K562 (cell line): ENCODE measurements around the gene RFX3. TPM values are rescaled to one million over a fixed set of nuclear protein-coding genes. Genes with fewer than 3 reads are reported as not detected.

ENCODE experiments used
- ATAC-seq: fragments of 200-7000 bp; cut with Tn5 transposase; 3 replicates; pipeline ENCODE4 v1.9.1; 2020; ENCODE audit warnings: moderate library complexity
- BruUV-seq: library from RNA; stranded (reverse); fragments of 400-500 nt; replicated peaks from 2 replicates; lab custom pipeline; 2021; lab: Mats Ljungman, UMichigan
- CTCF ChIA-PET: fragments of 300-600 bp; formaldehyde crosslinking; extraction: SDS; loops from one replicate; lab custom pipeline; 2021; ENCODE audit warnings: low intra/inter-chr PET ratio; lab: Yijun Ruan, JAX
- POLR2A ChIA-PET: fragments of 300-600, 350-650 bp; sonication (Branson Sonifier 250); formaldehyde crosslinking; extraction: SDS; loops from one replicate; lab custom pipeline; 2021; ENCODE audit warnings: antibody characterized with exemption, inconsistent platforms; lab: Yijun Ruan, JAX
- DNase-seq, 4 experiments: peaks; one replicate each; pipeline versions ENCODE4 v3.0.0 to v3.0.0-alpha.2; 2011 to 2018; ENCODE audit warnings: low spot score in 3 of 4, mixed read lengths in 3 of 4; ENCODE audit errors: extremely low read depth in 1 of 4
- FAIRE-seq: peaks from 2 replicates; lab custom pipeline; 2011; peaks lifted over from hg19 to GRCh38; lab: Jason Lieb, UNC
- H2AFZ ChIP-seq: 2 replicates; pipeline ENCODE4 v1.6.0; 2011; ENCODE audit warnings: low read depth, low read length, control low read depth, inconsistent platforms
- H3K27ac ChIP-seq: fragments of 200-600 bp; 3 replicates; pipeline ENCODE4 v1.8.0; 2011; ENCODE audit warnings: low read depth, mild to moderate bottlenecking, control low read depth, inconsistent platforms, low read length, moderate library complexity, mixed read lengths; ENCODE audit errors: extremely low read depth
- H3K27me3 ChIP-seq, 2 experiments: fragments of 300-600 bp in 1 of 2; 2 replicates in 1 of 2; 3 replicates in 1 of 2; pipeline versions ENCODE4 v1.6.0 to v1.8.0; 2011; ENCODE audit warnings: inconsistent platforms in 2 of 2, low read length in 2 of 2, mild to moderate bottlenecking in 1 of 2, mixed read lengths in 1 of 2, moderate library complexity in 1 of 2; ENCODE audit not compliant: control insufficient read depth in 2 of 2, insufficient read depth in 2 of 2
- H3K36me3 ChIP-seq: fragments of 300-600 bp; 3 replicates; pipeline ENCODE4 v1.8.0; 2011; ENCODE audit warnings: mild to moderate bottlenecking, low read length, inconsistent platforms; ENCODE audit not compliant: control insufficient read depth, insufficient read depth
- H3K4me1 ChIP-seq, 2 experiments: fragments of 200-600 bp in 1 of 2; replicated peaks in 1 of 2; 2 replicates in 1 of 2; 3 replicates in 1 of 2; pipeline versions ENCODE4 v1.5.1 to v1.8.0; 2011; ENCODE audit warnings: inconsistent platforms in 2 of 2, low read length in 2 of 2, mild to moderate bottlenecking in 1 of 2, mixed read lengths in 1 of 2, moderate library complexity in 1 of 2; ENCODE audit not compliant: control insufficient read depth in 2 of 2, insufficient read depth in 2 of 2
- H3K4me2 ChIP-seq: 2 replicates; pipeline ENCODE4 v1.6.1; 2011; ENCODE audit warnings: low read length, control low read depth, inconsistent platforms, mixed read lengths; ENCODE audit not compliant: insufficient read depth
- H3K4me3 ChIP-seq: fragments of 200-600 bp; sonication (generic), shearing (Covaris generic); 2 replicates; pipeline ENCODE4 v1.5.1; 2016; ENCODE audit warnings: control low read depth, inconsistent platforms
- H3K79me2 ChIP-seq: fragments of 200-600 bp; 3 replicates; pipeline ENCODE4 v1.8.0; 2011; ENCODE audit warnings: low read length, inconsistent platforms; ENCODE audit not compliant: control insufficient read depth, insufficient read depth
- H3K9ac ChIP-seq, 2 experiments: 2 replicates each; pipeline versions ENCODE4 v1.6.0 to v1.6.1; 2011; ENCODE audit warnings: low read depth in 2 of 2, low read length in 2 of 2, control low read depth in 1 of 2, inconsistent platforms in 1 of 2, mild to moderate bottlenecking in 1 of 2, mixed read lengths in 1 of 2; ENCODE audit not compliant: insufficient read depth in 1 of 2
- H3K9me1 ChIP-seq: one replicate; pipeline ENCODE4 v1.6.0; 2011; ENCODE audit warnings: inconsistent platforms, mild to moderate bottlenecking, low read length, moderate library complexity; ENCODE audit not compliant: control insufficient read depth, insufficient read depth
- H3K9me3 ChIP-seq: replicated peaks from 2 replicates; pipeline ENCODE4 v1.5.1; 2011; ENCODE audit warnings: low read depth, low read length, inconsistent platforms; ENCODE audit not compliant: control insufficient read depth, insufficient read depth
- H4K20me1 ChIP-seq: replicated peaks from 2 replicates; pipeline ENCODE4 v1.6.1; 2011; ENCODE audit warnings: low read length, inconsistent platforms, mixed read lengths; ENCODE audit not compliant: control insufficient read depth, insufficient read depth
- ATF7 ChIP-seq: fragments of 450-650 bp; IDR thresholded peaks from 2 replicates; pipeline ENCODE4 v1.7.1; 2014; ENCODE audit warnings: mild to moderate bottlenecking, moderate library complexity
- BRCA1 ChIP-seq, 2 experiments: fragments of 450-650 bp in 1 of 2; sonication (generic) in 1 of 2; formaldehyde crosslinking in 1 of 2; IDR thresholded peaks; 2 replicates each; pipeline versions ENCODE4 v1.5.0 to v1.6.1; 2017 to 2020; ENCODE audit warnings: mild to moderate bottlenecking in 1 of 2, missing genetic modification reagents in 1 of 2
- CHD1 ChIP-seq: fragments of 200-600 bp; sonication (generic); IDR thresholded peaks from one replicate; pipeline ENCODE4 v1.6.1; 2012; ENCODE audit warnings: mild to moderate bottlenecking, moderate library complexity, low read length, inconsistent platforms
- CTBP1 ChIP-seq: fragments of 450-650 bp; IDR thresholded peaks from 2 replicates; pipeline ENCODE4 v1.6.1; 2016; ENCODE audit warnings: borderline replicate concordance
- E2F1 ChIP-seq: sonication (generic); formaldehyde crosslinking; IDR thresholded peaks from 2 replicates; pipeline ENCODE4 v1.8.1; 2023; ENCODE audit warnings: mild to moderate bottlenecking, missing genetic modification reagents, moderate library complexity
- ELF2 ChIP-seq: fragments of 250-450 bp; sonication (Bioruptor Pico); IDR thresholded peaks from 2 replicates; pipeline ENCODE4 v1.5.0; 2021; ENCODE audit warnings: mild to moderate bottlenecking
- FOXJ2 ChIP-seq: fragments of 200-800 bp; sonication (Bioruptor generic); IDR thresholded peaks from 2 replicates; pipeline ENCODE4 v1.6.1; 2016; ENCODE audit warnings: missing genetic modification characterization, missing compliant biosample characterization
- KDM4B ChIP-seq, 2 experiments: fragments of 450-650 bp in 1 of 2; sonication (generic) in 1 of 2; IDR thresholded peaks; 2 replicates each; pipeline ENCODE4 v1.6.1; 2016 to 2017; ENCODE audit warnings: borderline replicate concordance in 2 of 2, antibody characterized with exemption in 1 of 2, low read depth in 1 of 2, mild to moderate bottlenecking in 1 of 2
- NCOA1 ChIP-seq: fragments of 450-650 bp; IDR thresholded peaks from 2 replicates; pipeline ENCODE4 v1.6.1; 2016; ENCODE audit warnings: low read depth
- NR3C1 ChIP-seq: sonication (generic); formaldehyde crosslinking; IDR thresholded peaks from 2 replicates; pipeline ENCODE4 v1.8.1; 2022; ENCODE audit warnings: missing genetic modification reagents
- PHF20 ChIP-seq: fragments of 450-650 bp; IDR thresholded peaks from 2 replicates; pipeline ENCODE4 v1.6.1; 2018; ENCODE audit not compliant: partially characterized antibody
- SRSF3 ChIP-seq: fragments of 200-400 bp; formaldehyde crosslinking; IDR thresholded peaks from 2 replicates; pipeline ENCODE4 v1.6.1; 2016; ENCODE audit warnings: mild to moderate bottlenecking, low read length, moderate library complexity; ENCODE audit not compliant: insufficient read depth
- TRIM28 ChIP-seq: fragments of 450-650 bp; IDR thresholded peaks from 2 replicates; pipeline ENCODE4 v1.6.1; 2017
- WHSC1 ChIP-seq: IDR thresholded peaks from one replicate; pipeline ENCODE4 v1.6.1; 2012; ENCODE audit warnings: low read length, control low read depth, inconsistent platforms
- ZNF143 ChIP-seq: sonication (generic); formaldehyde crosslinking; IDR thresholded peaks from 2 replicates; pipeline ENCODE4 v1.9.0; 2022; ENCODE audit warnings: mild to moderate bottlenecking, missing genetic modification reagents
- ZNF445 ChIP-seq: fragments of 250-450 bp; sonication (Bioruptor Pico); IDR thresholded peaks from 2 replicates; pipeline ENCODE4 v1.4.0; 2020; ENCODE audit warnings: low read depth, mild to moderate bottlenecking, moderate library complexity
- ZNF699 ChIP-seq: fragments of 250-450 bp; sonication (Bioruptor Pico); IDR thresholded peaks from 2 replicates; pipeline ENCODE4 v1.8.0; 2021; ENCODE audit warnings: mild to moderate bottlenecking, moderate library complexity; ENCODE audit not compliant: insufficient replicate concordance
- ZNF780A ChIP-seq: fragments of 250-450 bp; sonication (Bioruptor Pico); IDR thresholded peaks from 2 replicates; pipeline ENCODE4 v1.5.0; 2021; ENCODE audit warnings: mild to moderate bottlenecking
- WGBS: fragments of 100-300 bp; shearing (Covaris generic); methylation state at CpG from one replicate; pipeline ENCODE4 v1.1.6; 2016; ENCODE audit warnings: low coverage, mixed read lengths; ENCODE audit not compliant: insufficient coverage; ENCODE audit errors: missing lambda C conversion rate; 5-methylcytosine and 5-hydroxymethylcytosine counted together
- in situ Hi-C: fragments of 300-500 bp; cut with MboI; formaldehyde crosslinking; loops from 4 replicates; pipeline ENCODE4 v1.15.0; 2018; ENCODE audit warnings: inconsistent platforms, mixed read lengths
- intact Hi-C: fragments of 100-400 bp; cut with micrococcal nuclease; formaldehyde crosslinking; loops from 2 replicates; pipeline ENCODE4 v1.14.2; 2022
- polyA plus RNA-seq, 8 experiments: library from polyadenylated mRNA; depleted of rRNA in 4 of 8; stranded (reverse) in 5 of 8; unstranded in 3 of 8; fragments of >200 nt; fragmentation: Nextera tagmentation in 2 of 8; fragmentation: Illumina TruSeq in 1 of 8; extraction: Ambion mirVana in 2 of 8; extraction: Trizol in 1 of 8; gene quantifications; 2 replicates each; pipeline versions ENCODE4 v1.2.1 to v1.2.3, GENCODE V29; 2011 to 2014; ENCODE audit warnings: inconsistent platforms in 1 of 8, missing spikeins in 1 of 8
- total RNA-seq, 7 experiments: library from RNA; depleted of rRNA in 6 of 7; stranded (reverse); fragments of >200 nt in 6 of 7; fragmentation: Illumina TruSeq in 2 of 7; extraction: Trizol in 2 of 7; gene quantifications; 2 replicates each; pipeline versions ENCODE4 v1.2.1 to v1.2.3, GENCODE V29; 2011 to 2021; ENCODE audit warnings: low replicate concordance in 1 of 7
- TF ChIP-seq, protein P1 (sequence below): fragments of 250-450 bp; sonication (Bioruptor Pico); IDR thresholded peaks from 2 replicates; pipeline ENCODE4 v1.8.0; 2022; ENCODE audit warnings: inconsistent platforms, mild to moderate bottlenecking, moderate library complexity, borderline replicate concordance

Gene RFX3
- total and polyA plus RNA-seq, 9 of the 15 experiments (the other 6 are each of a cell fraction or from before 2014, with no cell fraction given): 0.86 to 4.9 (median 2.0) TPM

DNA sequence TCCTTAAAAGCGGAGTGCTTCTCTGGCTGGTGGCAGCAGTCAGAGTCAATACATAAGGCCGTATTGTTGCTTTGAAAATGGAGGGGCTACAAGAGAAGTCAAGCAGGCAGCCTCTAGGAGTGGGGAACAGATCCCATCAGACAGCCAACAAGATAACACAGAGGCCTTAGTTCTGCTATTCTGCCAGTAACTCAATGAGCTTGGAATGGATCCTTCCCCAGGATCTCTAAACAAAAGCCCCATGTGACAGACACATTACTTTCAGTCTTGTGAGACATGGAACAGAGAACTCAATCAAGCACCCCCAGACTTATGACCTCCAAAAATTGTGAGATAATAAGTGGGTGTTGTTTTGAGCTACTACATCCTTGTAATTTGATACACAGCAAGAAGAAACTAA, 158.6 kb downstream of the RFX3 start:
- TF ChIP-seq CHD1 (no peak), ATF7 (no peak), FOXJ2 (tag) (no peak), ZNF143 (CRISPR knock-in tag) (no peak), NCOA1 (no peak), ZNF445 (CRISPR knock-in tag) (no peak), WHSC1 (no peak), PHF20 (no peak), E2F1 (CRISPR knock-in tag) (no peak), BRCA1 (IDR thresholded peaks at IDR 0.05) (no peak), BRCA1 (CRISPR knock-in tag; IDR thresholded peaks at IDR 0.05) (no peak), ZNF699 (CRISPR knock-in tag) (no peak), SRSF3 (no peak), NR3C1 (CRISPR knock-in tag) (no peak), KDM4B (IDR thresholded peaks at IDR 0.05; ENCODE audit: borderline replicate concordance in 2 of 2, low read depth in 1 of 2) (no peak), ELF2 (CRISPR knock-in tag) (no peak), TRIM28 (no peak), CTBP1 (no peak), ZNF780A (CRISPR knock-in tag) (no peak)
- TF ChIP-seq, protein P1, sequence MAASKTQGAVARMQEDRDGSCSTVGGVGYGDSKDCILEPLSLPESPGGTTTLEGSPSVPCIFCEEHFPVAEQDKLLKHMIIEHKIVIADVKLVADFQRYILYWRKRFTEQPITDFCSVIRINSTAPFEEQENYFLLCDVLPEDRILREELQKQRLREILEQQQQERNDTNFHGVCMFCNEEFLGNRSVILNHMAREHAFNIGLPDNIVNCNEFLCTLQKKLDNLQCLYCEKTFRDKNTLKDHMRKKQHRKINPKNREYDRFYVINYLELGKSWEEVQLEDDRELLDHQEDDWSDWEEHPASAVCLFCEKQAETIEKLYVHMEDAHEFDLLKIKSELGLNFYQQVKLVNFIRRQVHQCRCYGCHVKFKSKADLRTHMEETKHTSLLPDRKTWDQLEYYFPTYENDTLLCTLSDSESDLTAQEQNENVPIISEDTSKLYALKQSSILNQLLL (CRISPR knock-in tag): no peak
- Histone ChIP-seq H3K9ac (no peak overlapping the region), H3K4me3 (no peak overlapping the region), H3K27ac (no peak overlapping the region), H3K9me1 (no peaks in the 10 kb centered on the region), H4K20me1 (no peaks in the 10 kb centered on the region), H3K4me2 (no peak overlapping the region), H3K4me1 (no peaks in the 10 kb centered on the region), H3K9me3 (no peaks in the 10 kb centered on the region), H3K79me2 (no peaks in the 10 kb centered on the region), H3K27me3 (no peaks in the 10 kb centered on the region), H2AFZ (no peak overlapping the region), H3K36me3 (no peaks in the 10 kb centered on the region)
- DNase-seq (no peak), FAIRE-seq (no peak), ATAC-seq (no peak)
- in situ Hi-C loops (no loop called here), intact Hi-C loops (no loop called here)
- POLR2A ChIA-PET: no interaction called here
- BruUV-seq: no TSS peak
- WGBS: 49% methylated on average over 2 of the region's 2 CpGs
- CTCF ChIA-PET: no interaction called here
